LoVo (cell line): Measurements from ENCODE around the gene SCAANT1.

Experiments
- DNase-seq: peaks from one replicate; pipeline ENCODE4 v3.0.0-alpha.2; 2016; ENCODE audit warnings: low spot score

SCAANT1 gene

GRCh38 chr3:63934041-63934866, 22.1 kb upstream of the SCAANT1 start:
- DNase-seq, result no peak

GRCh38 chr3:63933459-63933858, 21.3 kb upstream of the SCAANT1 start:
- DNase-seq, result no peak

GRCh38 chr3:63932509-63933212, 20.5 kb upstream of the SCAANT1 start:
- no peak for DNase-seq

- DNase-seq, result no peak
Observed at GRCh38 chr3:63931290-63931689, 19.1 kb upstream of the SCAANT1 start.

GRCh38 chr3:63927422-63928280, 15.5 kb upstream of the SCAANT1 start:
- DNase-seq, result no peak

GRCh38 chr3:63926309-63926708, 14.1 kb upstream of the SCAANT1 start:
- DNase-seq, result no peak

GRCh38 chr3:63922491-63923199, 10.5 kb upstream of the SCAANT1 start:
- no peak for DNase-seq

- DNase-seq, result no peak
Observed at GRCh38 chr3:63921741-63922482, 9.7 kb upstream of the SCAANT1 start.

- no peak for DNase-seq
Observed at GRCh38 chr3:63920001-63920400, 7.8 kb upstream of the SCAANT1 start.

GRCh38 chr3:63918321-63918720, 6.1 kb upstream of the SCAANT1 start:
- DNase-seq, result no peak

- peak; percentile 34 for DNase-seq
Observed at GRCh38 chr3:63914312-63914711, 2.1 kb upstream of the SCAANT1 start.

- peak; percentile 46 for DNase-seq
Observed at GRCh38 chr3:63912768-63913588, 795 bp upstream of the SCAANT1 start.

GRCh38 chr3:63911509-63911872, 692 bp downstream of the SCAANT1 start:
- no peak for DNase-seq

- no peak for DNase-seq
Observed at GRCh38 chr3:63910891-63911290, 1.3 kb downstream of the SCAANT1 start.

GRCh38 chr3:63910001-63910400, 2.2 kb downstream of the SCAANT1 start:
- DNase-seq, result no peak

GRCh38 chr3:63909431-63909830, 2.8 kb downstream of the SCAANT1 start:
- DNase-seq, result no peak

GRCh38 chr3:63908776-63909175, 3.4 kb downstream of the SCAANT1 start:
- no peak for DNase-seq

GRCh38 chr3:63908081-63908736, 4.0 kb downstream of the SCAANT1 start:
- DNase-seq, result no peak

GRCh38 chr3:63905731-63906620, 6.2 kb downstream of the SCAANT1 start:
- DNase-seq, result no peak
